Activated CD8-positive, alpha-beta memory T cell treated with anti-CD3 and anti-CD28 coated beads, Interleukin-2, amount 50 U/mL, for 1 hour (primary cell): ENCODE results near the gene WDR72.

ENCODE experiments used
- DNase-seq: peaks from one replicate; pipeline ENCODE4 v3.0.0-alpha.2; 2020; ENCODE audit errors: extremely low read depth

WDR72 gene

DNA sequence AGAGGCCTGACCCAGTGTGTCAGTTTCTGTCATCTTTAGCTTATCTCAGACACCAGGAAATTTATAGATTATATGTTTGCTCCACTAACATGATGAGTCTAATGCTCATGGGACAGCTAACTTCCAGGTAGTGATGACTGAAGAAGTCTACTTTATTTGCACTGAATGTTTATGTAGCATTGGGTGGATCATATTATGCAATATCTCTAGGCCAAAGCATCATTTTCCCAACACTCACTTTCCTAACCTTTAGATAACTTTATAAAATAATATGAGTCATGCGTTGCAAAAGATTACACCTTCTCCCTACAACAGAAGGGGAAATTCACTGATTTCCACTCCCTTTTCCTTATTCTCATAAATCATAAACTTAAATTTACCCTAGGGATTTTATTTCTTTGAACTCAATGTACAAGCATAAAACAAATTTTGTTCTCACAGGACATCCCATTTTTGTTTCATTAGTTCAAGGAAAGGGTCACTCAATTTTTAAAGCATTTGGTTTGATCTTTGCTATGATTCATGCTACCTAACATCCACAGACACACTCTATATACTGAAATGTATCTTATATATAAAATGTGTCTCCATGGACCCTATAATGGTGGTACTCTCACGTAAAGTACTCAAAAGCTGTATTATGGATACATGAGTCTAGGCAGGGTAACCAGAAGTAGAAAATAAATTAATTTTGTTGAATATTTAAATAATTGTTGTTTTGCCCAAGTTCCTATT is 225.2 kb downstream of the WDR72 start:
- no peak for DNase-seq

DNA sequence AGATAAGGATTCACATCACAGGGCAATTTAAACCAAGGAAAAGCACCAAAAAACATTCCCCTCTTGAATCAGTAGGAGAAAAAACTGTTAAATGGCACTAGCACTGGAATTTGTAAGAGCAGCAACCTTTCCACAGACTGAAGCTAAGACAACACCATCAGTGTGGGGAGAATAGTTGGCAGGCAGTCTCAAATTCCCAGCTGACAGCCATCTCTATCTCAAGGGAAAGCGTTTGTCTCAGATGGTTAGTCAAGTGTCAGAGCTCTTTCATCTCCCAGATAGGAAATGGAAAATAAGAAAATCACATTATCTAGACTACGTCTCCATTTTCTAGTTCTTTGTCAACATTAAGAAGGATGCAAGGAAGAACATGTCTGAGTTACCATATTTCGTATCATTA is 228.7 kb downstream of the WDR72 start:
- DNase-seq, result no peak

DNA sequence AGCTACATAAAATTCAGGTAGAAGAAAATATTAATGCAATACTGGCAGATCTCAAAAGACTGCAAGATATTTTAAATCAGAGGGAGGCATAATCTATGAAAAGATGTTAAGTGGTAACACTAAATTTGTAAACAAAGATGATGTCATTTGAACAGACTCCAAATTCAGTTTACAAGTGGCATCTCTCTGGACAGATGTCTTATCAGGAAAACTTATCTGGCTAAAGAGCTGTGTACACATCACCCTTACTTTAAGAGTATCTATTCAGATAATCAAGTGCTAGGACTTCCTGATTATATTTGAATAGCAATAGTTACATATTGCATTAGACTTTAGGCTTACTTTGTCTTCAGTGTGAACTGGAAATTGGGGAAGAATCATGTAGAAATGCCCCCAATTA is 231.5 kb downstream of the WDR72 start:
- DNase-seq, result no peak

DNA sequence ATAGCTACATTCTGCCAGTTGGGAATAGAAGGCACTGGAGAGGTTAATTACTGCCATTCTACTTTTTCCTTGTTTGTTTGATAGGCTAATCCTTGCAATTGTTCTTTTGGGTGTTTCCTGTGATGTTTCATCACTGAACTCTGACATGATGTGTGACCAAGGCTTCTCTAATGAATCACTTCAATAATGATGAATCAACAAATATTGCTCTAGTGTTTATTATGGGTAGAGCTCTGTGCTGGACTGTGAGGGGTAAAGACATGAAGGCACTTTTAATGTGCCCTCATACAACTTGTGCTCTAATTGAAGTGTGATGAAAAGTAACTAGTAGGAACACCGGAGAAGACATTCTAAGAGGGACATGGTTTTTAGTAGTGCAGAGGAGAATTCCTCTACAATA is 233.6 kb downstream of the WDR72 start:
- DNase-seq, result no peak

- no peak for DNase-seq
Measured at GRCh38 chr15:53522991-53523390, 236.5 kb downstream of the WDR72 start.

DNA sequence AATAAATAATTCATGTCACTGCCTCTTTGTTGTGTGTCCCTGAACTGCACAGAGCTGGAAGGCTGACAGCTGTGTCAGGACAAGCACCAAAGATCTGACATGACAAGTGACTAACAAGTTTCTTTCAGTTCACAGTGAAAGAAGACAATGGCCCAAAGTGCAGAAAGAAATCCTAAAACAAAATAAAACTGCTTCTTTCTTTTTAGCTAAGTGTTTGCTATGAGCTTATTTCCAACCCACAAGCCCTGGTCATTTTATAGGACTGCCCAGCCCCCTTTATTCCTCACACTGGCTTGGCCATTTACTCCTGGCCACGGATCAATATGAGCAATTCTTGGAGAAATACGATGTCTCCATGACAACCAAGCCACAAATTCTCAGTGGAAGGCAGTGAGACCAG is 238.5 kb downstream of the WDR72 start:
- no peak for DNase-seq

DNA sequence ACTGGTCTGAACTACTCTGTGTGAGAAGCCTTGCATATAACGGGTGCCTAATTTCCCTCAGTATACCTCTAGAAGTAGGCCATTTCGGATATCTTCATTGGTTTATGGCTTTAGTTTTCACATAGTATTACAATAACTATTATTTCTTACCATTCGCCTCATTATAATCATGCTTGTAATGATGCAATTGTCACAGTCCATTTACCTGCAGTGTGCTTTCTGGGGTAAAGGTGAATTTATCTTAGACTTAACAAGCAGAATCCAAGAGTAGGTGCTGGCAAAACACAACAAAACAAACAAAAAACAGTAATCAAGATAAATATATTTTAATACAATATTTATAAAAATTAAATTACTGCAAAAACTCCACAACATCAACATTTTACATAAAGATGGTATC is 246.0 kb downstream of the WDR72 start:
- DNase-seq, result no peak

GRCh38 chr15:53512029-53512428 is 247.4 kb downstream of the WDR72 start:
- DNase-seq, result no peak

DNA sequence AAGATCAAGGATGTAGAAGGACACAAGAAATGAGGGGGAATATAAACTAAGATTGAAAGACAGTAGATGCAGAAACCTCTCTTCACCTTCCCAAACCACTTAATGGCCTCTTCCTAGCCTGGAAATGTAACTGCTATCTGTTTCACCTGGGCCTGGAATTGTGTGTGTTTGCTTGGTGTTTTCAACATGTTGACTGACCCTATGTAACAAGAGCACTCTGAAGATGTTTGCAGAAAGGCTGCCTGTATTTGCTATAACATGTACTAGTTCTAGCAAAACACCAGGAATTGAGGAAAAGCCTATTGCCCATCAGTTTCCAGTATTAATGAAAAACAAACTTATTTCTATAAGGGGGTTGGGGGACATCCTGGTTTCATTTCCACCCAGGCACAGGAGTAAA is 248.3 kb downstream of the WDR72 start:
- no peak for DNase-seq

DNA sequence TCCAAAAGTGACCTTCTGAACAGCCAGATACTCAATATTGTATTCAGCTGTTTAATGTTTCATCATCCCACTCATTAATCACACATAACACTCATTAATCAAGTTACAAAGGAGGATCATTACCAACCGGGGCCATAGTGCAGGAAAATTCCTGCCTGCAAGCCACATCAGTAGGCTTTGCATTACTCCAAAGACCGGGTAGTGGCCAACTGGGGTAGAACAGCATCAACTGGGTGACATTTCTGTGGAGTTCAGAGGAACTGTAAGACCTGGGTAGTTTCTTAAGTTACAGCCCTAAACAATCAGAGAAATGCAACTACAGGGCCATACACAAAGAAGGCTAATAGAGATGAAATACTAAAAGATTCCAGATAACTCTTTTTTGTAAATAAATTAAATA is 253.1 kb downstream of the WDR72 start:
- no peak for DNase-seq

DNA sequence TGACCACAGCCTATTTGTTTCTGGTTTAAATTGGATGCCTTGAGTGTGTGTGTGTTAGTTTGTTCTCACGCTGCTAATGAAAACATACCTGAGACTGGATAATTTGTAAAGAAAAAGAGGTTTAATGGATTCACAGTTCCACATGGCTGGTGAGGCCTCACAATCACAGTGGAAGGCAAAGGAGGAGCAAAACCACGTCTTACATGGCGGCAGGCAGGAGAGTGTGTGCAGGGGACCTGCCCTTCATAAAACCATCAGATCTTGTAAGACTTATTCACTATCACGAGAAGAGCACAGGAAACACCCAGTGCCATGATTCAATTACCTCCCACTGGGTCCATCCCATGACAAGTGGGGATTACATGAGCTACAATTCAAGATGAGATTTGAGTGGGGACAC is 260.5 kb downstream of the WDR72 start:
- DNase-seq, result no peak

GRCh38 chr15:53490341-53490740 is 269.1 kb downstream of the WDR72 start:
- DNase-seq, result no peak

DNA sequence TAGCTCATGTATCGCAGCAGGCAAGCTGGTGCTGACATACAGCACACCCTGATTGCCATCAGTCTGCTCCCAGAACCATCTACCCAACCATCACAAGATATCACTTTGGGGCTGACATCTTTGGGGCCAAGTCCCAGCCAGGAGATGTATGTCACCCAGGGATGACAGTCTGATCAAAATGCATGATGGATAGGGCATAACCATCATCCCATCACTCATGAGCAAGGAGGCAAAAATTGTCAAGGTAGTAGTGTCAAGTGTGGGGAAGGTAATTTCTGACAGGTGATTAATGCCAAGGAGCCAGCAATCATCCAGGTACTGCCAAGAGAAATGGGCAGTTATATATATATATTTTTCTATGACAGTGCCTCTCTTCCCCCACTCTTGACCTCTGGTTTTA is 277.4 kb downstream of the WDR72 start:
- no peak for DNase-seq

DNA sequence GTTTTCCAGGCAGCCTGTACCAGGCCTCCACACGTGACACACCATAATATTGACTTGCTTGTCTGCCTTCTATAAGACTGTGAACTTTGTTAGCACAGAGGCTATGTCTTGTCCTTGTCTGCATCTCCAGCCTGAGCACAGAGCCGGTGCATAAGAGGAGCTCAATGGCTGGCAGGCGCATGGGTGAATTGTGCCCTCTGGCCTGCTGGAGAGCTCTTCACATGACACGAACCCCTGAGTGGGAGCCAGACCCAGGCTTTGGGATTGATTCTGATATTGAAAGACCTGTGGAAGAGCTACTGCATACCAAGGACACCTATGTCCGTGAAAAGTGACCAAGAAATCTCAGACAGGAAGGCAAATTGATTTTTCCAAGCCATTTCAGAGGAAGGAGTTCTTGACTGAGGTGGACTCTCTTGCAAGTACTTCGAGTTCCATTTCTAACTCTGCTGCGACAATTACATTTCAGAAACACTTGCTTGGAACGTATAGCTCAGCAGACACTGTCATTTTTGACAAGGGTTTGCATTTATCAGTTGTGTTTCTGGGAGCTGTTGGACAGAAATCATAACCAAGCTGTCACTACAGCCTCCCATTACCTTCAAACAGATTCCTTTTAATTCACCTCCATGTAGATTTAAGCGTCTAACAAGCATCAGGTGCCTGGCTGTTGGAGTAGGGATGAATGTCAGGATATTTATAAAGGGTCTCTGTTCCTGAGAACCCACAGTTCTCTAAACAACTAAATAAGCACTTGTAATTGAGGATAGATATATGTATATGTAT is 281.3 kb downstream of the WDR72 start:
- no peak for DNase-seq

GRCh38 chr15:53473886-53474285 is 285.6 kb downstream of the WDR72 start:
- DNase-seq, result no peak

- DNase-seq, result no peak
Measured at GRCh38 chr15:53473435-53473834, 286.0 kb downstream of the WDR72 start.

- DNase-seq, result no peak
Measured at GRCh38 chr15:53472883-53473282, 286.6 kb downstream of the WDR72 start.

DNA sequence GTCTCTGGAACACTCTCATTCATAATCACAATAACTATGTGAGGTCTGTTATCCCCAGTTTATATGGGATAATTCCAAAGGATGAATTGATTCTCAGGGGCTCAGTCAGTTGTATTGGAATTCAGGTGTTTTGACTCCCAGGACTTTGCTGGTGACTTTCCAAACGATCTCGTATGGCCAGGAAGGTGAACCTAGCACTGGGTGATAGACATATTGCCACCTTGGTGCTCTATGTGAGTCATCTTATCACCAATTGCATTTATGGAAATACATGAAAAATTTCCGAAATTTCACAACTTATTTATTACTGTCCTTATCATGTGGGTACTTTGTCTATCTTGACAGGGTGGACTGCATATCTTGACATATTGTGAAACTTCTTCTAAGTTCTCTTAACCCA is 287.3 kb downstream of the WDR72 start:
- DNase-seq, result no peak

DNA sequence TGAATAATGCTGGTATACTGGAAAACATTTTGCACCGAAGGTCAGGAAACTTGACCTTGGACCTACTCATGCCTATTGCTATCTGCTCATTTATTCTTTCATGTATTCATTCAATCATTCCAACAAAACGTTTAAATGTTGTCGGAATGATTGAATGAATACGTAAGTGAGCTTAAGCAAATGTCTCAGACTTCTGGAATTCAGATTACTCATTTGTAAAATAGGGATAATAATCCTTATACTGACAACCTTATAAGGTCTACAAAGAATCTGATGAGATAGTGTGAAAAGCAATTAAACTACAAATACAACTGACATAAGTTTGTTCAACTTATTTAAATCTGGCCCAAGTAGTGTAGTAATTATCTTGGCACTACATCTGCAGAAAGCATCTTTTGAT is 288.7 kb downstream of the WDR72 start:
- no peak for DNase-seq

DNA sequence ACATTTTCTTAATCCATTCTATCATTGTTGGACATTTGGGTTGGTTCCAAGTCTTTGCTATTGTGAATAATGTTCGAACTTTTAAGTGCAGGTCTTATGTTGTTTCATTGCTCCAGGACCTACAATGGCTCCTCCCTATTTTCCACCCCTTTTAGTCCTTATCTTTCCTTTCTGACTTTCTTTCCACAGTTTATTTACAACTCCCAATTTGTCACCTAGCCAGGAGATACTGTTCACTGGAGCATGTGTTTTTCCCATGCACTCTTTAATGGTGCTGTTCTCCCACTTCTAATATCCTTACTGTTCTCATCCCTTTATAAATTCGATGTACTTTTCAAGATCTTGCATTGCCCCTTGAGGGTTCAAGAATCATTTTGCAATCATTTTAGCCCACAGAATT is 290.0 kb downstream of the WDR72 start:
- no peak for DNase-seq
